Neural progenitor cell (in vitro differentiated cells): ENCODE measurements around the gene LRRTM1. TPM values are rescaled to one million over a fixed set of nuclear protein-coding genes. Genes with fewer than 3 reads are reported as not detected.

ENCODE experiments used
- DNase-seq: peaks from one replicate; pipeline ENCODE4 v3.0.0-alpha.2; 2016; ENCODE audit warnings: low spot score
- H2AFZ ChIP-seq: fragments of 200-600 bp; sonication (generic); replicated peaks from 2 replicates; pipeline ENCODE4 v1.6.1; 2016; ENCODE audit warnings: antibody characterized with exemption
- H3F3A ChIP-seq: fragments of 200-600 bp; sonication (generic); 2 replicates; pipeline ENCODE4 v1.6.1; 2016; ENCODE audit warnings: antibody characterized with exemption, low read depth
- H3K27ac ChIP-seq: fragments of 200-600 bp; sonication (generic); 2 replicates; pipeline ENCODE4 v1.5.1; 2016; ENCODE audit warnings: mild to moderate bottlenecking
- H3K27me3 ChIP-seq: fragments of 200-600 bp; sonication (generic); 2 replicates; pipeline ENCODE4 v1.6.1; 2016; ENCODE audit warnings: mild to moderate bottlenecking, moderate library complexity
- H3K36me3 ChIP-seq: fragments of 200-600 bp; sonication (generic); 2 replicates; pipeline ENCODE4 v1.5.1; 2016
- H3K4me1 ChIP-seq: fragments of 200-600 bp; sonication (generic); 2 replicates; pipeline ENCODE4 v1.6.1; 2016; ENCODE audit warnings: mixed run types
- H3K4me2 ChIP-seq: fragments of 200-600 bp; sonication (generic); 2 replicates; pipeline ENCODE4 v1.6.1; 2016
- H3K4me3 ChIP-seq: fragments of 200-600 bp; sonication (generic); 2 replicates; pipeline ENCODE4 v1.5.1; 2016
- H3K79me2 ChIP-seq: fragments of 200-600 bp; sonication (generic); 2 replicates; pipeline ENCODE4 v1.6.1; 2016; ENCODE audit warnings: low read depth
- H3K9ac ChIP-seq: fragments of 200-600 bp; sonication (generic); 2 replicates; pipeline ENCODE4 v1.6.1; 2016
- H3K9me3 ChIP-seq: fragments of 200-600 bp; sonication (generic); 2 replicates; pipeline ENCODE4 v1.5.1; 2016; ENCODE audit warnings: low read depth
- H4K20me1 ChIP-seq: fragments of 200-600 bp; sonication (generic); 2 replicates; pipeline ENCODE4 v1.6.1; 2016; ENCODE audit warnings: low read depth
- H3K27ac Mint-ChIP-seq: 3 replicates; pipeline ENCODE4 v1.8.0; 2021; ENCODE audit warnings: mixed read lengths
- H3K27me3 Mint-ChIP-seq: 2 replicates; pipeline ENCODE4 v1.8.0; 2022; ENCODE audit warnings: low read depth, mild to moderate bottlenecking, inconsistent platforms, moderate library complexity, mixed read lengths; ENCODE audit not compliant: insufficient read depth
- H3K36me3 Mint-ChIP-seq: 3 replicates; pipeline ENCODE4 v1.8.0; 2021; ENCODE audit warnings: mixed read lengths
- H3K4me1 Mint-ChIP-seq: 3 replicates; pipeline ENCODE4 v1.8.0; 2021; ENCODE audit warnings: mixed read lengths
- H3K4me3 Mint-ChIP-seq: 3 replicates; pipeline ENCODE4 v1.8.0; 2021; ENCODE audit warnings: mild to moderate bottlenecking, moderate library complexity, mixed read lengths
- H3K9me3 Mint-ChIP-seq: 3 replicates; pipeline ENCODE4 v1.8.0; 2020; ENCODE audit warnings: mixed read lengths
- EZH2 ChIP-seq: fragments of 200-600 bp; sonication (generic); IDR thresholded peaks from 2 replicates; pipeline ENCODE4 v1.6.1; 2017; ENCODE audit warnings: antibody characterized with exemption, mild to moderate bottlenecking, moderate library complexity
- EZH2phosphoT487 ChIP-seq: fragments of 200-600 bp; sonication (generic); IDR thresholded peaks from 2 replicates; pipeline ENCODE4 v1.6.1; 2017; ENCODE audit warnings: antibody characterized with exemption
- total RNA-seq: library from RNA; depleted of rRNA; stranded (reverse); fragments of >200 nt; gene quantifications from 2 replicates; pipeline ENCODE4 v1.2.3, GENCODE V29; 2015; ENCODE audit warnings: low replicate concordance
- TF ChIP-seq, protein P1 (sequence below): fragments of 200-600 bp; sonication (generic); IDR thresholded peaks from 2 replicates; pipeline ENCODE4 v1.5.1; 2017; ENCODE audit warnings: antibody characterized with exemption, mild to moderate bottlenecking

The LRRTM1 gene
- total RNA-seq, 1 donor from 2014 or later: not detected

DNA sequence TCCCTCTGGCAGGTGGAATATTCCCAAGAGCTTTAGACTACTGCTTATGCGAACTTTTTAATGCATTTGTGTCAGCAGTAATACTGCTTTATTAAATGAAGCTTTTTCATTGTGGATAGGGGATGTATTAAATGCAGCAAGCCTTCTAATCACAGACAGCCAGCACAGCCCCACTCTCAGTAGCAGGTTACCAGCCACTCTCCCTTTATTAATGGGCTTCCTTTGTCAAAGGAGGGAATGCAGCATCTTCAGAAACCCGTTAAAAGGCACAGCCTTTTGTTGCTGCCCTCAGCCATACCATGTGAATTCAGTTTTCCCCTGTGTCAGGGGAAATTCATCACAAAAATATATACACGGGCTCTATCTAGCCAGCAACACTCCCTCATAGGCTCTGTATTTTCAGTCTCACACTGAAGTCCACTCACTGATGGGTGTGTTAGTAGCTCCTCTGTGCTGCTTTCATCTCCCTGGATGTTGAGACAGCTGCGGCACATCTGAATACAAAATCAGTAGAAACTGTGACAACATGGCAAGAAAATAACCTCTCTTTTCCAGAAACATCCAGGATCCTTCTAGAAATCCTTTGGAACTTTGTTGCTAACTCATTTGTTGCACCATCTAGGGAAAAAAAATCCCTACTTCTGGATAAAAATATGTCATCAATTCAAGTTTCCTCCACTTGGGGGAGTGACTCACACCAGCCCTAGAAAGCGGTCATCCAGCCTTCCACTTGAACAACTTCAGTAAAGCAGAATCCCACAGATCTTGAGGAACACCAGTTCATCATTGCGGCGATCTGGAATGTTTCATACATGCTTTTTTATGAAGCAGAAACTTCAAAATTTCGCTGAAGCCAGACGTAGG lies 48.4 kb downstream of the LRRTM1 start:
- Histone ChIP-seq H2AFZ (peak overlapping the region; percentile 34), H3K4me3 (no peak overlapping the region), H4K20me1 (no peaks in the 10 kb centered on the region), H3K27me3 (no peaks in the 10 kb centered on the region), H3K36me3 (no peaks in the 10 kb centered on the region), H3K27ac (no peak overlapping the region), H3K9ac (no peak overlapping the region), H3K9me3 (no peaks in the 10 kb centered on the region), H3K79me2 (no peaks in the 10 kb centered on the region), H3K4me1 (peaks cover 13% of the 10 kb centered on the region), H3F3A (no peaks in the 10 kb centered on the region), H3K4me2 (no peak overlapping the region)
- Mint-ChIP-seq H3K4me3 (no peak overlapping the region), H3K9me3 (peaks cover 5% of the 10 kb centered on the region), H3K4me1 (peaks cover 30% of the 10 kb centered on the region), H3K36me3 (no peaks in the 10 kb centered on the region), H3K27me3 (no peaks in the 10 kb centered on the region), H3K27ac (peak overlapping the region; percentile 34)
- DNase-seq: peak; percentile 55
- TF ChIP-seq EZH2phosphoT487 (no peak), EZH2 (no peak)
- TF ChIP-seq, protein P1, sequence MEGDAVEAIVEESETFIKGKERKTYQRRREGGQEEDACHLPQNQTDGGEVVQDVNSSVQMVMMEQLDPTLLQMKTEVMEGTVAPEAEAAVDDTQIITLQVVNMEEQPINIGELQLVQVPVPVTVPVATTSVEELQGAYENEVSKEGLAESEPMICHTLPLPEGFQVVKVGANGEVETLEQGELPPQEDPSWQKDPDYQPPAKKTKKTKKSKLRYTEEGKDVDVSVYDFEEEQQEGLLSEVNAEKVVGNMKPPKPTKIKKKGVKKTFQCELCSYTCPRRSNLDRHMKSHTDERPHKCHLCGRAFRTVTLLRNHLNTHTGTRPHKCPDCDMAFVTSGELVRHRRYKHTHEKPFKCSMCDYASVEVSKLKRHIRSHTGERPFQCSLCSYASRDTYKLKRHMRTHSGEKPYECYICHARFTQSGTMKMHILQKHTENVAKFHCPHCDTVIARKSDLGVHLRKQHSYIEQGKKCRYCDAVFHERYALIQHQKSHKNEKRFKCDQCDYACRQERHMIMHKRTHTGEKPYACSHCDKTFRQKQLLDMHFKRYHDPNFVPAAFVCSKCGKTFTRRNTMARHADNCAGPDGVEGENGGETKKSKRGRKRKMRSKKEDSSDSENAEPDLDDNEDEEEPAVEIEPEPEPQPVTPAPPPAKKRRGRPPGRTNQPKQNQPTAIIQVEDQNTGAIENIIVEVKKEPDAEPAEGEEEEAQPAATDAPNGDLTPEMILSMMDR: peak; percentile 62

DNA sequence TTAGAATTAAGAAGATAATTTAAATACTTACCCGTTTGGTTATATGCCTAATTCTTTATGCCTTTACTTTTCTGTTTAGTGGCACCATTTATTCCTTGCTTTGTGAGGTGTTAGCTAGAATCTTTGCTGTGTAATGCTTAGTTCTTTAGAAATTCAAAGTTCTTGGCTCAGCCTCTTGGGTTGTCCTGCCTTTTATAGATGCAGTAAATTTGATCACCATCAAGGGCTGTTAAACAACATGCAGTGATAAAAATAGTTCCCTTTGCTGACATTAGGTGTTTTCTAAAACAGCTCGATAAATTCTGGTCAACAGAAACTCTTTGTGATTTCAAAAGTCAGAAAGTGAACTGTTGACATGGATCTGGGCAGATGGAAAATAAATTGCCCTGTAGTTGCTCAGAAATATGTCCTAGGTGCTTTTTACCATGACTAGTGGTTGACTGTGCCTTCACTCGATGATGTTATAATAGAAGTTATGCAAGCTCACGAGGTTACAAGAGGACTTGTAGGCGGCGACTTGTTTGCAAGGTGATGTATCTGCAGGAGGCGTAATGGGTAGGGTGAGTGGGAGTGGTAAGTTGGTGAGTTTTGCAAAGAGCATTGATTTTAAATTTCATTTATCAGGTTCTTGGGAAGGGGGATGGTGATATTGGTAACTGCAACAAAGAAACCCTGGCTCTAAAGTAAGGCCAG lies 52.1 kb downstream of the LRRTM1 start:
- Mint-ChIP-seq H3K4me3 (no peak overlapping the region), H3K27me3 (no peaks in the 10 kb centered on the region), H3K27ac (no peak overlapping the region), H3K4me1 (peaks cover 31% of the 10 kb centered on the region), H3K9me3 (no peaks in the 10 kb centered on the region), H3K36me3 (no peaks in the 10 kb centered on the region)
- TF ChIP-seq, protein P1: no peak
- TF ChIP-seq EZH2 (no peak), EZH2phosphoT487 (no peak)
- Histone ChIP-seq H3K27me3 (no peaks in the 10 kb centered on the region), H3K4me1 (peaks cover 13% of the 10 kb centered on the region), H3K9me3 (no peaks in the 10 kb centered on the region), H3K9ac (no peak overlapping the region), H2AFZ (no peak overlapping the region), H3K36me3 (no peaks in the 10 kb centered on the region), H3K79me2 (no peaks in the 10 kb centered on the region), H4K20me1 (no peaks in the 10 kb centered on the region), H3K27ac (no peak overlapping the region), H3K4me3 (no peak overlapping the region), H3K4me2 (no peak overlapping the region), H3F3A (no peaks in the 10 kb centered on the region)
- DNase-seq: no peak
